Activated naive CD4-positive, alpha-beta T cell treated with anti-CD3 and anti-CD28 coated beads, Interleukin-2, amount 50 U/mL, for 72 hours (primary cell): ENCODE results near the gene TSC1. TPM values are rescaled to one million over a fixed set of nuclear protein-coding genes. Genes with fewer than 3 reads are reported as not detected.
"Not testable (repeated sequence)": the region's sequence is repeated elsewhere in the genome, so short reads cannot be mapped to it uniquely, and the experiment has no call there.

Source experiments
- ATAC-seq, 2 donors: fragments of 150-1000 bp; cut with Tn5 transposase; 2 replicates each; pipeline ENCODE4 v1.10.0; 2021; ENCODE audit warnings: mild to moderate bottlenecking in 2 of 2, moderate library complexity in 2 of 2
- DNase-seq, 2 donors: peaks; one replicate each; pipeline ENCODE4 v3.0.0; 2021 to 2022; ENCODE audit warnings: low spot score in 2 of 2
- H3K27ac Mint-ChIP-seq, 2 donors: one replicate each; pipeline ENCODE4 v1.8.0; 2022; ENCODE audit warnings: mild to moderate bottlenecking in 2 of 2, mixed read lengths in 2 of 2
- H3K36me3 Mint-ChIP-seq, 2 donors: one replicate each; pipeline ENCODE4 v1.8.0; 2022; ENCODE audit warnings: mixed read lengths in 2 of 2
- H3K9me3 Mint-ChIP-seq, 2 donors: one replicate each; pipeline ENCODE4 v1.8.0; 2022; ENCODE audit warnings: mixed read lengths in 2 of 2
- total RNA-seq, 2 donors: library from RNA; stranded (reverse); gene quantifications; one replicate each; pipeline ENCODE4 v1.2.3, GENCODE V29; 2022

Gene TSC1
- 10 to 100 TPM; 38.7 to 43.8 TPM for total RNA-seq

GRCh38 chr9:132944294-132945185 is at the start of gene TSC1:
Gene TSC1 (minus strand): TSS chr9:132944616. CDS start chr9:132928872, 15,744 bp downstream.
- peaks cover 5 to 7% of the 10 kb centered on the region in 2 donors for H3K36me3 Mint-ChIP-seq
- DNase-seq, result peak; percentile 96 to 97
- ATAC-seq, result peak; percentile 88 to 89
- no peaks in the 10 kb centered on the region for H3K9me3 Mint-ChIP-seq
- peak within 1 kb of the TSS; percentile 94 to 100 for H3K27ac Mint-ChIP-seq

GRCh38 chr9:132993511-132993939 is 49.1 kb upstream of the TSC1 start:
- Mint-ChIP-seq H3K36me3 (no peaks in the 10 kb centered on the region), H3K27ac (no peak overlapping the region), H3K9me3 (peaks cover 0 to 6% of the 10 kb centered on the region in 2 donors)
- no peak for DNase-seq
- no peak for ATAC-seq

- no peaks in the 10 kb centered on the region for H3K36me3 Mint-ChIP-seq
- no peak overlapping the region for H3K27ac Mint-ChIP-seq
- H3K9me3 Mint-ChIP-seq, result peaks cover 0 to 6% of the 10 kb centered on the region in 2 donors
- no peak for DNase-seq
- no peak for ATAC-seq
Observed at GRCh38 chr9:132991351-132992300, 47.2 kb upstream of the TSC1 start.

DNA sequence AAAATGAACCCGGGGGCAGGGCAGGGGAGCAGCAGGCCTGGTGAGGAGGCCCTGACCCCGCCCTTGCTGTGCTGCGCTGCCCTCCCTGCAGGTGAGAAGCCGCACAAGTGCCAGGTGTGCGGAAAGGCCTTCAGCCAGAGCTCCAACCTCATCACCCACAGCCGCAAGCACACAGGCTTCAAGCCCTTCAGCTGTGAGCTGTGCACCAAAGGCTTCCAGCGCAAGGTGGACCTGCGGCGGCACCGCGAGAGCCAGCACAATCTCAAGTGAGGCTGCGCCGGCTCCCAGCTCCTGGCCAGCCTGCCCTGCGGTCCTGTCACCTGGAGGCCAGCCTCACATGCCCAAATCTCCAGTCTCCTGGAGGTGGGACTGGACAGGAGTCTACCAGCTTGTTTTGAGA is 46.4 kb upstream of the TSC1 start:
- Mint-ChIP-seq H3K27ac (no peak overlapping the region), H3K36me3 (no peaks in the 10 kb centered on the region), H3K9me3 (peaks cover 0 to 6% of the 10 kb centered on the region in 2 donors)
- DNase-seq (no peak), ATAC-seq (no peak)

GRCh38 chr9:132989998-132990557 is 45.7 kb upstream of the TSC1 start:
- not testable (repeated sequence) for DNase-seq, H3K36me3 Mint-ChIP-seq, H3K9me3 Mint-ChIP-seq, H3K27ac Mint-ChIP-seq
- ATAC-seq, result peak in 1 of 2 donors; percentile 15

DNA sequence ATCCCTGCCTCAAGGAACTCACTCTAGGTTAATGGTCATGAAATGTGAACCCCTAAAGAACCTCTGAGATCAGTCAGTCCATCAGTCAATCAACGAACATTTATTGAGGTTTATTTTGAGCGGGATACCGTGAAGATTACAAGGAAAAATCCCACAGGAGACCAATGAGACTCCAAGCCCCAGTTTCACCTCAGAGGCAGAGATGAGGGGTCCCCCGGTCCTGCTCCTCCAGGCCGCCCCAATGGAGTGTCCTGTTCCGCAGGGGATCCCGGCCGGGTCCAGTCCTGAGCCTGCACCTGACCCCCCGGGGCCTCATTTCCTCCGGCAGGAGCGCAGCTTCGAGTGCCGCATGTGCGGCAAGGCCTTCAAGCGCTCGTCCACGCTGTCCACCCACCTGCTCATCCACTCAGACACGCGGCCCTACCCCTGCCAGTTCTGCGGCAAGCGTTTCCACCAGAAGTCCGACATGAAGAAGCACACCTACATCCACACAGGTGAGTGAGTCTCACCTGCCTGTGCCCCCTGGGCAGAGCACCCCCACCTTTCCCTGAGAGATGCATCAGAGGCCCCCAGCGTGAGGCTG is 45.1 kb upstream of the TSC1 start:
- H3K9me3 Mint-ChIP-seq, result peaks cover 0 to 6% of the 10 kb centered on the region in 2 donors
- no peak for DNase-seq
- H3K36me3 Mint-ChIP-seq, result no peaks in the 10 kb centered on the region
- peak in 1 of 2 donors; percentile 18 for ATAC-seq
- no peak overlapping the region for H3K27ac Mint-ChIP-seq

- no peak for DNase-seq
- no peak for ATAC-seq
- no peak overlapping the region for H3K27ac Mint-ChIP-seq
- no peaks in the 10 kb centered on the region for H3K36me3 Mint-ChIP-seq
- peaks cover 0 to 6% of the 10 kb centered on the region in 2 donors for H3K9me3 Mint-ChIP-seq
Observed at GRCh38 chr9:132989014-132989310, 44.5 kb upstream of the TSC1 start.

GRCh38 chr9:132988244-132989013 is 44.0 kb upstream of the TSC1 start:
- no peak for ATAC-seq
- DNase-seq, result no peak
- Mint-ChIP-seq H3K36me3 (no peaks in the 10 kb centered on the region), H3K9me3 (peaks cover 0 to 6% of the 10 kb centered on the region in 2 donors), H3K27ac (no peak overlapping the region)

GRCh38 chr9:132986640-132987620 is 42.5 kb upstream of the TSC1 start:
- ATAC-seq, result no peak
- Mint-ChIP-seq H3K36me3 (no peaks in the 10 kb centered on the region), H3K9me3 (peaks cover 0 to 6% of the 10 kb centered on the region in 2 donors), H3K27ac (no peak overlapping the region)
- DNase-seq, result no peak

DNA sequence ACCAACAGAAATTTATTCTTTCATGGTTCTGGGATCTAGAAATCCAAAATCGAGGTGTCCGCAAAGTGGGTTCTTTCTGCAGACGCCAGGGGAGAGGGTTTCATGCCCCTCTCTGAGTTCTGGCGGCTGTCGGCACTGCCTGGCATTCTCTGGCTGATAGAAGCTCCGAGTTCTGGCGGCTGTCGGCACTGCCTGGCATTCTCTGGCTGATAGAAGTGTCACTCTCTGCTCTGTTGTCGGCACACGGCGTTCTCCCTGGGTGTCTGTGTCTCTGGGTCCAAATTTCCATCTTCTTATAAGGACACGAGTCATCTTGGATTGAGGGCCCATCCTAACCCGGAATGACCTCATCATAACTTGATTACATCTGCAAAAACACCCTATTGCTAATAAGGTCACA is 41.7 kb upstream of the TSC1 start:
- Mint-ChIP-seq H3K36me3 (no peaks in the 10 kb centered on the region), H3K9me3 (peaks cover 0 to 6% of the 10 kb centered on the region in 2 donors), H3K27ac (no peak overlapping the region)
- DNase-seq, result no peak
- no peak for ATAC-seq

GRCh38 chr9:132985489-132985888 is 41.1 kb upstream of the TSC1 start:
- ATAC-seq, result no peak
- Mint-ChIP-seq H3K9me3 (peaks cover 0 to 5% of the 10 kb centered on the region in 2 donors), H3K36me3 (no peaks in the 10 kb centered on the region), H3K27ac (no peak overlapping the region)
- no peak for DNase-seq

DNA sequence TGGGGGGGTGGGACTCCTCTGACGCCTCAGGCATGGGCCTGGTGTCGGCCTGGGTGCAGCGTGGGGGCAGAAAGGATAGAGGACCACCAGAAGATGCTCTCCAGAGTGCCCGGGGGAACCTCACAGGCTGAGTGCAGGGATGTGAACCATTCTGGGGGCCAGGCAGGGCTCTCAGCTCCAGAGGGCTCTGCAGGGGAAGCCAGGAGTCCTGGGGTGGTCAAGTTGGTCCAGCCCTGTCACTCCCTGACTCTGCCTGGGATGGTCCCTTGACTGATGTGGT is 40.6 kb upstream of the TSC1 start:
- peaks cover 0 to under 1% of the 10 kb centered on the region in 2 donors for H3K9me3 Mint-ChIP-seq
- no peaks in the 10 kb centered on the region for H3K36me3 Mint-ChIP-seq
- no peak overlapping the region for H3K27ac Mint-ChIP-seq
- ATAC-seq (no peak), DNase-seq (no peak)

DNA sequence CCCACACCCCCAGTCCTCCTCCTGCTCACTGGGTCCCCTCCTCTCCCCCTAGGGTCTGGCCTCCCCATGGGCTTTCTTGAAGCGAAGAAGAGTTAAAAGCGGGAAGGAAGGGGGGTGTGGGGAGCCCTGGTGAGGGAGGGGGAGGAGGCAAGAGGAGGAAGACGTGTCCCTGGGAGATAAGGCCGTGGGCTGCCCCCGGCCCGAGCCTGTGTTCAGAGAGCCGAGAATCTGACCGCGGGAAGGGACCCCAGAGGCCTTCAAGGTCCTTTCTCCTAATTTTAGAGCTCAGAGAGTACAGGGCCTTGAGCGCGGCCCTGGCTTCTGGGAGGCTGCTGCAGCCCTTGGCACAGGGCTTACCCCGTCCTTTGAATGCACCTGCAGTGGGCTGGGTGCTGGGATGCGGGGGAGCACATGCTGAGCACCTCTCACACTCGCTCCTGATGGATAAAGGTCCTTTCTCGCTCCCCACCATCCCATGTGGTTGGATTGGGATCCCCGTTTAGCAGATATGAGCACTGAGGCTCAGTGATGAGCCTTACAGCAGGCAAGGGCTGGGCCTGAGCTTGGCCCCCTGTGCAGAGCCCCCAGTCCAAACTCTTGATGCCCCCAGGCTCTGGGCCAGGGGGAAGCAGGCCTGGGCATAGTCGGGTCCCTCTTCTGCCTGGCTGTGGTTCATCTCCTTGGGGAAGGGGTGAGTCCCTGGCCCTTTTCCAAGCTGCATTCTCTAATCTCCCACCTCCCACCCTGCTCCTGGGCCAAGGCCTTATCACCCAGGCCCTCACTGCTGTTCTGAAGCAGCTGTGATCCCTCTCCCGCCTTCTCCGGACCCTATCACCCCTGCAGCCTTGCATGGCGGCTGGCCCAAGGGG is 40.0 kb upstream of the TSC1 start:
- Mint-ChIP-seq H3K9me3 (no peaks in the 10 kb centered on the region), H3K36me3 (no peaks in the 10 kb centered on the region), H3K27ac (no peak overlapping the region)
- ATAC-seq, result no peak
- DNase-seq, result no peak

DNA sequence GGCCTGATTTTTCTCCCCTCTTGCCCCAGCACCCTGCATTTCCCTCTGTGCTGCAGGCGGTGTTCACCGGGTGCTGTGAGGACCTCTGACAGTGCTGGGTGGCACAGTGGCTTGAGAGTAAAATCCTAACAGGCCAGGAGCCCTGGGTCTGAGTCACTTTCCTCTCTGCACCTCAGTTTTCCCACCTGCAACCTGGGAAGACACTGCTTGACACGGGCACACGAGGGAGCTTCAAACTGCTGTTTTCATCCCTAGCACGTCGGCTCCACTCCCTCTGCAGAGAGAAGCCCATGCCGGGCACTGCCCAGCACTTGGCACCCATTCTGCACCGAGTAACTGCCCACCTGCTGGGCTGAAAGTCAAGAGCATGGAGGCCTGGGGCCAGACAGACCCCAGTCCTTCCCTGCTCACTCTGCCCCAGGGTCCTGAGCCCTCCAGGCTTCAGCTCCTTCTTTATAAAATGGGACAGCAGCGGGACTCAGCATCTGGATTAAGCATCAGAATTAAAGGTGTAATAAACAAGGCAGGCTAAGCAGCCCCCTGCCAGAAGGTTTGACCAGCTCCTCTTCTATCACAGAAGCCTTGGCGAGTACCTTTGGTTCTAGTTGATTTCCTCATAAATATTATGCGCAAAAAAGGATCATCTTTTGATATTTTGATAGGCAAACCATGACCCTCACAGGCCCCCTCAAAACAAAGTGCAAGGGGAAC is 39.2 kb upstream of the TSC1 start:
- no peak for ATAC-seq
- H3K36me3 Mint-ChIP-seq, result no peaks in the 10 kb centered on the region
- DNase-seq, result no peak
- H3K27ac Mint-ChIP-seq, result no peak overlapping the region
- H3K9me3 Mint-ChIP-seq, result no peaks in the 10 kb centered on the region
